Neural cell (in vitro differentiated cells): ENCODE data around the gene TAF3. TPM values are rescaled to one million over a fixed set of nuclear protein-coding genes. Genes with fewer than 3 reads are reported as not detected.

Source experiments
- H2AFZ ChIP-seq: fragments of 200-600, 300-800 bp; sonication (generic), shearing (Covaris generic); 2 replicates; pipeline ENCODE4 v1.6.0; 2014; ENCODE audit warnings: low read depth, mild to moderate bottlenecking, antibody characterized with exemption, low read length, moderate library complexity
- H3F3A ChIP-seq: fragments of 200-600 bp; shearing (Covaris generic); 2 replicates; pipeline ENCODE4 v1.6.1; 2016; ENCODE audit warnings: mild to moderate bottlenecking, moderate library complexity, mixed read lengths, antibody characterized with exemption, low read length; ENCODE audit not compliant: insufficient read depth, poor library complexity, severe bottlenecking
- H3K27ac ChIP-seq: fragments of 200-600, 300-800 bp; sonication (generic), shearing (Covaris generic); 2 replicates; pipeline ENCODE4 v1.5.1; 2014; ENCODE audit warnings: mild to moderate bottlenecking, low read length, moderate library complexity
- H3K27me3 ChIP-seq: fragments of 300-800, 200-600 bp; sonication (generic), shearing (Covaris generic); 2 replicates; pipeline ENCODE4 v1.6.0; 2014; ENCODE audit warnings: mild to moderate bottlenecking, low read depth, low read length, moderate library complexity; ENCODE audit not compliant: insufficient read depth
- H3K36me3 ChIP-seq: fragments of 300-800, 200-600 bp; sonication (generic), shearing (Covaris generic); 2 replicates; pipeline ENCODE4 v1.5.1; 2014; ENCODE audit warnings: mild to moderate bottlenecking, antibody characterized with exemption, low read length, moderate library complexity; ENCODE audit not compliant: insufficient read depth
- H3K4me2 ChIP-seq: fragments of 300-800, 200-600 bp; sonication (generic), shearing (Covaris generic); 2 replicates; pipeline ENCODE4 v1.6.0; 2014; ENCODE audit warnings: mild to moderate bottlenecking, low read length
- H3K4me3 ChIP-seq: fragments of 300-800, 200-600 bp; sonication (generic), shearing (Covaris generic); 2 replicates; pipeline ENCODE4 v1.5.1; 2014; ENCODE audit warnings: mild to moderate bottlenecking, low read length, moderate library complexity
- H3K79me2 ChIP-seq: fragments of 200-600 bp; shearing (Covaris generic); replicated peaks from 2 replicates; pipeline ENCODE4 v1.6.0; 2014; ENCODE audit warnings: mild to moderate bottlenecking, low read length, moderate library complexity; ENCODE audit not compliant: insufficient read depth
- H3K9ac ChIP-seq: fragments of 300-800, 200-600 bp; sonication (generic), shearing (Covaris generic); 2 replicates; pipeline ENCODE4 v1.6.1; 2016; ENCODE audit warnings: mild to moderate bottlenecking, low read length, mixed read lengths
- H3K9me2 ChIP-seq: fragments of 200-600 bp; shearing (Covaris generic); 2 replicates; pipeline ENCODE4 v1.6.1; 2016; ENCODE audit warnings: mild to moderate bottlenecking, low read length, mixed read lengths; ENCODE audit not compliant: insufficient read depth
- H3K9me3 ChIP-seq: fragments of 200-600, 300-800 bp; sonication (generic), shearing (Covaris generic); 2 replicates; pipeline ENCODE4 v1.6.1; 2016; ENCODE audit warnings: mild to moderate bottlenecking, mixed run types, low read length, moderate library complexity, mixed read lengths
- H4K20me1 ChIP-seq: fragments of 200-600 bp; shearing (Covaris generic); 2 replicates; pipeline ENCODE4 v1.6.1; 2016; ENCODE audit warnings: mild to moderate bottlenecking, mixed run types; ENCODE audit not compliant: insufficient read depth
- CTCF ChIP-seq: fragments of 450-650 bp; IDR thresholded peaks from 2 replicates; pipeline ENCODE4 v1.5.1; 2014; ENCODE audit warnings: antibody characterized with exemption, mild to moderate bottlenecking, moderate library complexity; ENCODE audit not compliant: poor library complexity, severe bottlenecking
- EP300 ChIP-seq: fragments of 450-650 bp; conservative IDR thresholded peaks from 2 replicates; pipeline ENCODE4 v1.6.1; 2014; ENCODE audit warnings: antibody characterized with exemption, mild to moderate bottlenecking, moderate library complexity; ENCODE audit not compliant: poor library complexity, severe bottlenecking
- EZH2 ChIP-seq: fragments of 200-600, 300-800 bp; shearing (Covaris generic), sonication (generic); IDR thresholded peaks from 2 replicates; pipeline ENCODE4 v1.6.1; 2014; ENCODE audit warnings: antibody characterized with exemption, low read length, borderline replicate concordance, mild to moderate bottlenecking; ENCODE audit not compliant: insufficient read depth, poor library complexity, severe bottlenecking
- MXI1 ChIP-seq: fragments of 450-650 bp; conservative IDR thresholded peaks from 2 replicates; pipeline ENCODE4 v1.6.1; 2014; ENCODE audit warnings: antibody characterized with exemption, mild to moderate bottlenecking; ENCODE audit not compliant: poor library complexity, severe bottlenecking
- POLR2AphosphoS5 ChIP-seq: IDR thresholded peaks from 2 replicates; pipeline ENCODE4 v1.6.1; 2012
- RAD21 ChIP-seq: fragments of 450-650 bp; conservative IDR thresholded peaks from 2 replicates; pipeline ENCODE4 v1.6.1; 2014; ENCODE audit warnings: antibody characterized with exemption, mild to moderate bottlenecking, moderate library complexity
- SMC3 ChIP-seq: fragments of 450-650 bp; conservative IDR thresholded peaks from 2 replicates; pipeline ENCODE4 v1.6.1; 2014; ENCODE audit warnings: antibody characterized with exemption, mild to moderate bottlenecking, moderate library complexity; ENCODE audit not compliant: poor library complexity
- TAF1 ChIP-seq: IDR thresholded peaks from 2 replicates; pipeline ENCODE4 v1.6.1; 2012; ENCODE audit warnings: low read depth
- polyA plus RNA-seq: library from polyadenylated mRNA; depleted of rRNA; stranded (reverse); fragments of >200 nt; gene quantifications from 2 replicates; pipeline ENCODE4 v1.2.3, GENCODE V29; 2014
- TF ChIP-seq, protein P1 (sequence below): IDR thresholded peaks from 2 replicates; pipeline ENCODE4 v1.6.1; 2012; ENCODE audit warnings: borderline replicate concordance

The TAF3 gene
- polyA plus RNA-seq, 1 donor from 2014 or later = 2.0 TPM

DNA sequence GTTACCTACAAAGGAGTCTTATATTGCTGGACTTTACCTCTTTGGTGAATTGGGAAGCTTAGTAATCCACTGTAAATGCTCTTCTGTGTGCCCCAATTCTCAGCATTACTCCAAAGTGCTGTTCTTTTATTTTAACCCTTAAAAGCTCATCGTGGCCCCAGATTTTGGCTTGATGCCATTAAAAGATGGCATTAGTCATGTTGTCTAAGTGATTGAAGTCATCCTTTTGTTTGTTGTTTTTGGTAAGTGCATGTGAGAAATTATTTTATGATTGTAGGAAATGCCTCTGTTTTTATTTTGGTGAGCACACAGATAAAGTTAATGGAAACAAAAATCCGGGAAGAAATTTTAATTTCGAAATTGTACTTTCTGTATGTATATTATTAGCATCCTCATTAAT is 153.6 kb downstream of the TAF3 start:
- no peak for TF ChIP-seq SMC3
- no peak for TF ChIP-seq EP300
- TF ChIP-seq TAF1 = no peak
- no peak for TF ChIP-seq CTCF
- TF ChIP-seq MXI1 = no peak
- no peak for TF ChIP-seq POLR2AphosphoS5
- no peak for TF ChIP-seq RAD21
- TF ChIP-seq EZH2 = no peak
- TF ChIP-seq, protein P1, sequence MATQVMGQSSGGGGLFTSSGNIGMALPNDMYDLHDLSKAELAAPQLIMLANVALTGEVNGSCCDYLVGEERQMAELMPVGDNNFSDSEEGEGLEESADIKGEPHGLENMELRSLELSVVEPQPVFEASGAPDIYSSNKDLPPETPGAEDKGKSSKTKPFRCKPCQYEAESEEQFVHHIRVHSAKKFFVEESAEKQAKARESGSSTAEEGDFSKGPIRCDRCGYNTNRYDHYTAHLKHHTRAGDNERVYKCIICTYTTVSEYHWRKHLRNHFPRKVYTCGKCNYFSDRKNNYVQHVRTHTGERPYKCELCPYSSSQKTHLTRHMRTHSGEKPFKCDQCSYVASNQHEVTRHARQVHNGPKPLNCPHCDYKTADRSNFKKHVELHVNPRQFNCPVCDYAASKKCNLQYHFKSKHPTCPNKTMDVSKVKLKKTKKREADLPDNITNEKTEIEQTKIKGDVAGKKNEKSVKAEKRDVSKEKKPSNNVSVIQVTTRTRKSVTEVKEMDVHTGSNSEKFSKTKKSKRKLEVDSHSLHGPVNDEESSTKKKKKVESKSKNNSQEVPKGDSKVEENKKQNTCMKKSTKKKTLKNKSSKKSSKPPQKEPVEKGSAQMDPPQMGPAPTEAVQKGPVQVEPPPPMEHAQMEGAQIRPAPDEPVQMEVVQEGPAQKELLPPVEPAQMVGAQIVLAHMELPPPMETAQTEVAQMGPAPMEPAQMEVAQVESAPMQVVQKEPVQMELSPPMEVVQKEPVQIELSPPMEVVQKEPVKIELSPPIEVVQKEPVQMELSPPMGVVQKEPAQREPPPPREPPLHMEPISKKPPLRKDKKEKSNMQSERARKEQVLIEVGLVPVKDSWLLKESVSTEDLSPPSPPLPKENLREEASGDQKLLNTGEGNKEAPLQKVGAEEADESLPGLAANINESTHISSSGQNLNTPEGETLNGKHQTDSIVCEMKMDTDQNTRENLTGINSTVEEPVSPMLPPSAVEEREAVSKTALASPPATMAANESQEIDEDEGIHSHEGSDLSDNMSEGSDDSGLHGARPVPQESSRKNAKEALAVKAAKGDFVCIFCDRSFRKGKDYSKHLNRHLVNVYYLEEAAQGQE = no peak
- Histone ChIP-seq H3K9me3 (no peaks in the 10 kb centered on the region), H3K4me2 (no peak overlapping the region), H3K27ac (no peak overlapping the region), H3F3A (no peaks in the 10 kb centered on the region), H3K36me3 (no peaks in the 10 kb centered on the region), H3K9ac (no peak overlapping the region), H3K9me2 (no peaks in the 10 kb centered on the region), H3K79me2 (no peaks in the 10 kb centered on the region), H3K4me3 (no peak overlapping the region), H4K20me1 (no peaks in the 10 kb centered on the region), H2AFZ (no peak overlapping the region), H3K27me3 (no peaks in the 10 kb centered on the region)

DNA sequence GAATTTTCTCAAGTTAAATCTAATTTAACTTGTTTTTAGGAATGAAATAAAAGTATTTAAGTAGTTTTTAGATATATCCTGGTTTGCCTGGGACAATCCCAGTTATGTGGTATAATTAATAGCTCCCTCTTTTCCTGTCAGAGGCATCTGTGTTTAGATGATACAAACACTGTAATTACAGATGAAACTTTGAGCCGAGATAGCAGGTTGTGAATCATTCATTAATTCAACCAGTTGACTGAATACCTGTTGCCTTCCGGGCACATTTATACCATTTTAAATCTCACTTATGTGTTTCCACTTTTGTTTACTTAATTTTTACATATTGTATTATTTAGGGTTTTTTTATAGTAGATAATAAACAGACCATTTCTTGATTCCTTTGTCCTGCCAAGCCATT is 154.1 kb downstream of the TAF3 start:
- Histone ChIP-seq H3K4me2 (no peak overlapping the region), H3K79me2 (no peaks in the 10 kb centered on the region), H3K9ac (no peak overlapping the region), H3K4me3 (no peak overlapping the region), H2AFZ (no peak overlapping the region), H3K9me2 (no peaks in the 10 kb centered on the region), H3F3A (no peaks in the 10 kb centered on the region), H3K36me3 (no peaks in the 10 kb centered on the region), H3K27ac (no peak overlapping the region), H4K20me1 (no peaks in the 10 kb centered on the region), H3K9me3 (no peaks in the 10 kb centered on the region), H3K27me3 (no peaks in the 10 kb centered on the region)
- TF ChIP-seq POLR2AphosphoS5 = no peak
- no peak for TF ChIP-seq RAD21
- TF ChIP-seq SMC3 = no peak

DNA sequence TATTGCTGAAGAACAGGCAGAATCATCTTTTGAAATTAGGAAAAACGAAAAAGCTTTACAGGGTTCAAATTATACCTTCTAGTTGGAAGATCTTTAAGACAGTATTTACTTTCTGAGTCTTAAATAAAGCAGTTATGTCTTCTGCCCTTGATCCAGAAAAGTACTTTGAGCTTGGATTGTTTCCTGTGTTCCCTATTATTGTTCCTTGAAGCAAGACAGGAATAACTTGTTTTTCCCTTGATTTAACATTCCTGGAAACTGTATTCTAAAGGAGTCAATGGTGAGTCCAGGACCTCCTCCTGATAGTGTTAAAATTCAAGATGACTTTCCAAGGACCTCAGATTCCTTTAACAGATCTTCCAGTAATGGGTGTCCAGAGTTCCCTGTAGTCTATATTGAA is 161.9 kb downstream of the TAF3 start:
- no peaks in the 10 kb centered on the region for H3F3A ChIP-seq
- H4K20me1 ChIP-seq = no peaks in the 10 kb centered on the region
- no peak overlapping the region for H3K4me3 ChIP-seq
- TF ChIP-seq MXI1 (no peak), TAF1 (no peak), RAD21 (no peak), EP300 (no peak), CTCF (no peak), SMC3 (no peak)
- no peaks in the 10 kb centered on the region for H3K36me3 ChIP-seq
- H3K4me2 ChIP-seq = no peak overlapping the region
- H2AFZ ChIP-seq = no peak overlapping the region
- no peak overlapping the region for H3K27ac ChIP-seq
- no peaks in the 10 kb centered on the region for H3K27me3 ChIP-seq
- no peak overlapping the region for H3K9ac ChIP-seq
- H3K9me3 ChIP-seq = no peaks in the 10 kb centered on the region
- no peaks in the 10 kb centered on the region for H3K9me2 ChIP-seq
- no peaks in the 10 kb centered on the region for H3K79me2 ChIP-seq
